ENCODE measurements around the gene LSAMP. TPM values are rescaled to one million over a fixed set of nuclear protein-coding genes. Genes with fewer than 3 reads are reported as not detected.

The LSAMP gene
- polyA plus RNA-seq, 2 of the 4 experiments (the other 2 are of a cell fraction) = 0.12 to 0.53 TPM

GRCh38 chr3:115871735-115872134 is 573.6 kb downstream of the LSAMP start:
- TF ChIP-seq PHF8 (IDR thresholded peaks at IDR 0.05; ENCODE audit: borderline replicate concordance, low read depth) (no peak), JUN (IDR thresholded peaks at IDR 0.05) (no peak), CEBPB (IDR thresholded peaks at IDR 0.05) (no peak), HOXA7 (CRISPR knock-in tag; IDR thresholded peaks at IDR 0.05) (no peak), HOXB5 (CRISPR knock-in tag; IDR thresholded peaks at IDR 0.05) (no peak), ZFP36 (IDR thresholded peaks at IDR 0.05; ENCODE audit: borderline replicate concordance, partially characterized antibody) (no peak), MAZ (IDR thresholded peaks at IDR 0.05; ENCODE audit: borderline replicate concordance, low read depth, low read length) (no peak)
- TF ChIP-seq, protein P1, sequence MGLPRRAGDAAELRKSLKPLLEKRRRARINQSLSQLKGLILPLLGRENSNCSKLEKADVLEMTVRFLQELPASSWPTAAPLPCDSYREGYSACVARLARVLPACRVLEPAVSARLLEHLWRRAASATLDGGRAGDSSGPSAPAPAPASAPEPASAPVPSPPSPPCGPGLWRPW (IDR thresholded peaks at IDR 0.05) = no peak
- TF ChIP-seq, protein P2, sequence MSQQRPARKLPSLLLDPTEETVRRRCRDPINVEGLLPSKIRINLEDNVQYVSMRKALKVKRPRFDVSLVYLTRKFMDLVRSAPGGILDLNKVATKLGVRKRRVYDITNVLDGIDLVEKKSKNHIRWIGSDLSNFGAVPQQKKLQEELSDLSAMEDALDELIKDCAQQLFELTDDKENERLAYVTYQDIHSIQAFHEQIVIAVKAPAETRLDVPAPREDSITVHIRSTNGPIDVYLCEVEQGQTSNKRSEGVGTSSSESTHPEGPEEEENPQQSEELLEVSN (IDR thresholded peaks at IDR 0.05; ENCODE audit: borderline replicate concordance, low read depth) = no peak
- Histone ChIP-seq H3K9me3 (no peaks in the 10 kb centered on the region), H3K27ac (no peak overlapping the region), H3K4me2 (no peak overlapping the region), H3K4me1 (no peaks in the 10 kb centered on the region), H3K4me3 (no peak overlapping the region)
- DNase-seq (ENCODE audit: low read depth in 1 of 2, low spot score in 1 of 2) (no peak), FAIRE-seq (no peak), ATAC-seq (no peak)
- ChIA-PET CTCF (no interaction called here), POLR2A (interaction anchor here (0.7 kb wide), 1 partner anchor 73 kb away, joined by 4 read pairs; no protein-coding TSS in a partner anchor)

GRCh38 chr3:115864911-115865310 is 580.4 kb downstream of the LSAMP start:
- TF ChIP-seq HDAC2 (IDR thresholded peaks at IDR 0.05) (no peak), RAD21 (conservative IDR thresholded peaks at IDR 0.05 in 1 of 2, IDR thresholded peaks at IDR 0.05 in 1 of 2) (no peak)
- TF ChIP-seq, protein P3, sequence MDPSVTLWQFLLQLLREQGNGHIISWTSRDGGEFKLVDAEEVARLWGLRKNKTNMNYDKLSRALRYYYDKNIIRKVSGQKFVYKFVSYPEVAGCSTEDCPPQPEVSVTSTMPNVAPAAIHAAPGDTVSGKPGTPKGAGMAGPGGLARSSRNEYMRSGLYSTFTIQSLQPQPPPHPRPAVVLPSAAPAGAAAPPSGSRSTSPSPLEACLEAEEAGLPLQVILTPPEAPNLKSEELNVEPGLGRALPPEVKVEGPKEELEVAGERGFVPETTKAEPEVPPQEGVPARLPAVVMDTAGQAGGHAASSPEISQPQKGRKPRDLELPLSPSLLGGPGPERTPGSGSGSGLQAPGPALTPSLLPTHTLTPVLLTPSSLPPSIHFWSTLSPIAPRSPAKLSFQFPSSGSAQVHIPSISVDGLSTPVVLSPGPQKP (IDR thresholded peaks at IDR 0.05; ENCODE audit: low read depth, low read length) = no peak
- 44% methylated on average over 2 of the region's 2 CpGs for WGBS (ENCODE audit: missing lambda C conversion rate)
- no peak overlapping the region for H3K4me3 ChIP-seq
- H3K9me3 ChIP-seq = no peaks in the 10 kb centered on the region
- ChIA-PET CTCF (interaction anchor here (1.2 kb wide), 1 partner anchor 12 kb away, joined by 5 read pairs; no protein-coding TSS in a partner anchor), POLR2A (no interaction called here)
- no peak overlapping the region for H3K27ac ChIP-seq
- ATAC-seq = no peak
- H3K4me2 ChIP-seq = no peak overlapping the region
- no peak for FAIRE-seq
- no peaks in the 10 kb centered on the region for H3K4me1 ChIP-seq
- DNase-seq (ENCODE audit: low read depth in 1 of 2, low spot score in 1 of 2) = no peak

GRCh38 chr3:115862849-115863248 is 582.4 kb downstream of the LSAMP start:
- TF ChIP-seq CBX8 (IDR thresholded peaks at IDR 0.05) (no peak), FOSL2 (IDR thresholded peaks at IDR 0.05) (no peak), FOSL2 (CRISPR knock-in tag; IDR thresholded peaks at IDR 0.05) (no peak), NFE2L2 (conservative IDR thresholded peaks at IDR 0.05; ENCODE audit: low read length) (no peak), ESRRA (IDR thresholded peaks at IDR 0.05; ENCODE audit: borderline replicate concordance, low read length) (no peak)
- no peak for FAIRE-seq
- CTCF ChIA-PET = no interaction called here
- POLR2A ChIA-PET = no interaction called here
- Histone ChIP-seq H3K4me2 (no peak overlapping the region), H3K27ac (no peak overlapping the region), H3K9me3 (no peaks in the 10 kb centered on the region), H3K4me3 (no peak overlapping the region), H3K4me1 (no peaks in the 10 kb centered on the region)
- WGBS (ENCODE audit: missing lambda C conversion rate) = 44% methylated on average over 6 of the region's 6 CpGs
- no peak for ATAC-seq
- DNase-seq (ENCODE audit: low read depth in 1 of 2, low spot score in 1 of 2) = no peak

DNA sequence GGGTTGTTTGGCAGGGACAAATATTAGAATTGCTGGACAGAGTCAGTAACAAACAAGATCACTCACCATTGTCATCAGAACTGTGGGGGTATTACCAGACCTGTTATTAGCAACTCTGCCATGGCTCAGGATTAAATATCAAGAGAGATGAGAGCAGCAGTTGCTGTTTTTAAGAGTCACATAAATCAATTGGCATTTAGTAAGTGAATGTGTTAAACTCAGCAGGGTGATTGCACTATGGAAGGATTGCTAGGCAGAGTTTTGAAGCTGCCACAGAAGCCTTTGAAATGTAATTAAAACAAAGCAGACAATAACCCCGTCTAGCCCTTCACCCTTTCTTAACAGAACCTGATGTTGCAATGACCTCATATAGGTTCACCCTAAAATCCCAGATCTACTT is 583.2 kb downstream of the LSAMP start:
- Histone ChIP-seq H3K4me1 (no peaks in the 10 kb centered on the region), H3K27ac (no peak overlapping the region), H3K4me2 (no peak overlapping the region), H3K9me3 (no peaks in the 10 kb centered on the region), H3K4me3 (no peak overlapping the region)
- WGBS (ENCODE audit: missing lambda C conversion rate) = 11% methylated on average over 1 of the region's 1 CpG
- ChIA-PET CTCF (interaction anchor here (0.9 kb wide), 1 partner anchor 73 kb away, joined by 3 read pairs; no protein-coding TSS in a partner anchor), POLR2A (no interaction called here)
- ATAC-seq (no peak), DNase-seq (ENCODE audit: low read depth in 1 of 2, low spot score in 1 of 2) (no peak), FAIRE-seq (no peak)
- TF ChIP-seq RAD21 (conservative IDR thresholded peaks at IDR 0.05 in 1 of 2, IDR thresholded peaks at IDR 0.05 in 1 of 2) (no peak), CEBPB (IDR thresholded peaks at IDR 0.05) (no peak), TFCP2L1 (CRISPR knock-in tag; IDR thresholded peaks at IDR 0.05) (no peak), CHD4 (IDR thresholded peaks at IDR 0.05; ENCODE audit: borderline replicate concordance) (no peak), TP53 (CRISPR knock-in tag; IDR thresholded peaks at IDR 0.05) (no peak), HMGXB4 (CRISPR knock-in tag; IDR thresholded peaks at IDR 0.05; ENCODE audit: borderline replicate concordance) (no peak), MAX (IDR thresholded peaks at IDR 0.05) (no peak), ZFP36 (IDR thresholded peaks at IDR 0.05; ENCODE audit: borderline replicate concordance, partially characterized antibody) (no peak), EHMT2 (IDR thresholded peaks at IDR 0.05; ENCODE audit: low read depth) (no peak), JUNB (IDR thresholded peaks at IDR 0.05) (no peak), PHF8 (IDR thresholded peaks at IDR 0.05; ENCODE audit: borderline replicate concordance, low read depth) (no peak), POLR2AphosphoS2 (conservative IDR thresholded peaks at IDR 0.05; ENCODE audit: low read length) (no peak), FOSB (CRISPR knock-in tag; IDR thresholded peaks at IDR 0.05) (no peak), RNF2 (IDR thresholded peaks at IDR 0.05; ENCODE audit: borderline replicate concordance, low read depth) (no peak)
- TF ChIP-seq, protein P4, sequence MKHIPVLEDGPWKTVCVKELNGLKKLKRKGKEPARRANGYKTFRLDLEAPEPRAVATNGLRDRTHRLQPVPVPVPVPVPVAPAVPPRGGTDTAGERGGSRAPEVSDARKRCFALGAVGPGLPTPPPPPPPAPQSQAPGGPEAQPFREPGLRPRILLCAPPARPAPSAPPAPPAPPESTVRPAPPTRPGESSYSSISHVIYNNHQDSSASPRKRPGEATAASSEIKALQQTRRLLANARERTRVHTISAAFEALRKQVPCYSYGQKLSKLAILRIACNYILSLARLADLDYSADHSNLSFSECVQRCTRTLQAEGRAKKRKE (CRISPR knock-in tag; IDR thresholded peaks at IDR 0.05; ENCODE audit: low read depth) = no peak
